ENCODE data around the gene TEX26. TPM values are rescaled to one million over a fixed set of nuclear protein-coding genes. Genes with fewer than 3 reads are reported as not detected.

The TEX26 gene
- total and polyA plus RNA-seq, 2 of the 4 experiments (the other 2 are of a cell fraction): not detected

GRCh38 chr13:30943881-30944280 is 11.4 kb downstream of the TEX26 start:
- no peak overlapping the region for H2AFZ ChIP-seq (replicated peaks; ENCODE audit: low read length, poor library complexity)
- no peaks in the 10 kb centered on the region for H4K20me1 ChIP-seq (ENCODE audit: insufficient read depth, low read length)
- H2BK15ac ChIP-seq (ENCODE audit: low read depth, low read length): no peak overlapping the region
- no peak overlapping the region for H3K56ac ChIP-seq (ENCODE audit: extremely low read depth, insufficient read depth, low read length)
- no peaks in the 10 kb centered on the region; the same call in 1 of the 2 replicates for H3K9me3 ChIP-seq (ENCODE audit: control insufficient read depth, insufficient read depth, low read length)
- POLR2A ChIA-PET (ENCODE audit: unreplicated experiment): no interaction called here
- no peaks in the 10 kb centered on the region for H3K36me3 ChIP-seq (ENCODE audit: control insufficient read depth, insufficient read depth, low read length)
- H3K18ac ChIP-seq (ENCODE audit: low read depth, low read length): no peak overlapping the region
- no peaks in the 10 kb centered on the region for H3K4me1 ChIP-seq (ENCODE audit: control insufficient read depth, insufficient read depth, low read length)
- H3K27ac ChIP-seq (ENCODE audit: insufficient read depth, low read length): no peak overlapping the region
- no peak overlapping the region for H3K4me2 ChIP-seq (ENCODE audit: low read depth, low read length)
- H2BK5ac ChIP-seq (ENCODE audit: low read depth, low read length, poor library complexity, severe bottlenecking): no peak overlapping the region
- no peak overlapping the region for H3K14ac ChIP-seq (replicated peaks; ENCODE audit: low read depth, low read length)
- no peaks in the 10 kb centered on the region for H3K27me3 ChIP-seq (ENCODE audit: control insufficient read depth, insufficient read depth, low read length)
- no peaks in the 10 kb centered on the region for H3K79me1 ChIP-seq (ENCODE audit: low read depth in 1 of 2, low read length in 2 of 2)
- H4K8ac ChIP-seq (ENCODE audit: low read depth in 2 of 2, low read length in 2 of 2): no peak overlapping the region
- H4K91ac ChIP-seq (ENCODE audit: insufficient read depth, low read depth, low read length): no peak overlapping the region
- no peak overlapping the region for H3K23ac ChIP-seq (ENCODE audit: low read depth, low read length)
- no peak overlapping the region for H2AK5ac ChIP-seq (ENCODE audit: low read depth, low read length)
- WGBS, 2 experiments (ENCODE audit: extremely low coverage in 2 of 2, insufficient read length in 1 of 2): no CpG with 5 or more reads among the region's 3 CpGs
- H3K4ac ChIP-seq (ENCODE audit: low read depth, low read length): no peak overlapping the region
- in situ Hi-C loops (cut with MboI; ENCODE audit: low sequenced_read_pairs) (no loop called here), intact Hi-C loops (cut with micrococcal nuclease) (no loop called here), dilution Hi-C loops (cut with HindIII; ENCODE audit: low sequenced_read_pairs, unreplicated experiment) (no loop called here)
- H3K4me3 ChIP-seq (ENCODE audit: insufficient read depth, low read depth, low read length): no peak overlapping the region
- ATAC-seq (ENCODE audit: low read depth) (no peak), DNase-seq (no peak)
- H2BK20ac ChIP-seq (ENCODE audit: low read depth, low read length): no peak overlapping the region
- CTCF ChIA-PET: no interaction called here
- no TSS peak for BruUV-seq (replicated peaks)
- H3K9ac ChIP-seq (ENCODE audit: low read depth, low read length): no peak overlapping the region
- no peak for TF ChIP-seq CTCF (conservative IDR thresholded peaks at IDR 0.05; ENCODE audit: low read depth, low read length)
- TF ChIP-seq CEBPB (IDR thresholded peaks at IDR 0.05; ENCODE audit: low read depth, low read length): no peak
- no peak for TF ChIP-seq MAZ (IDR thresholded peaks at IDR 0.05; ENCODE audit: borderline replicate concordance, low read depth, low read length)
- no peak for TF ChIP-seq RAD21 (IDR thresholded peaks at IDR 0.05; ENCODE audit: low read length)
- no peak for TF ChIP-seq CHD1 (IDR thresholded peaks at IDR 0.05; ENCODE audit: low read depth, low read length)
- TF ChIP-seq MXI1 (IDR thresholded peaks at IDR 0.05; ENCODE audit: borderline replicate concordance, low read depth, low read length): no peak
- TF ChIP-seq BHLHE40 (IDR thresholded peaks at IDR 0.05; ENCODE audit: low read depth, low read length): no peak
- no peak for TF ChIP-seq RCOR1 (IDR thresholded peaks at IDR 0.05; ENCODE audit: insufficient replicate concordance, low read length)
- TF ChIP-seq ELK1 (IDR thresholded peaks at IDR 0.05; ENCODE audit: borderline replicate concordance, low read depth, low read length): no peak
- no peak for TF ChIP-seq RFX5 (IDR thresholded peaks at IDR 0.05; ENCODE audit: low read depth, low read length)
- TF ChIP-seq SMC3 (IDR thresholded peaks at IDR 0.05; ENCODE audit: low read depth, low read length): no peak
- TF ChIP-seq MAFK (IDR thresholded peaks at IDR 0.05; ENCODE audit: low read depth, low read length): no peak
- no peak for TF ChIP-seq USF2 (IDR thresholded peaks at IDR 0.05; ENCODE audit: low read depth, low read length)
- H2BK120ac ChIP-seq (ENCODE audit: low read depth, low read length): no peak overlapping the region
- no peak overlapping the region for H4K5ac ChIP-seq (ENCODE audit: low read depth, low read length)
- no peak overlapping the region for H2AK9ac ChIP-seq (replicated peaks; ENCODE audit: low read depth, low read length, poor library complexity)
- H3K9me1 ChIP-seq (ENCODE audit: insufficient read depth, low read length): no peaks in the 10 kb centered on the region

Data from IMR-90 (cell line).